HFFc6 (cell line): Measurements from ENCODE around the gene VGF. TPM values are rescaled to one million over a fixed set of nuclear protein-coding genes. Genes with fewer than 3 reads are reported as not detected.
"Not testable (repeated sequence)": the region's sequence is repeated elsewhere in the genome, so short reads cannot be mapped to it uniquely, and the experiment has no call there.

Source experiments
- DNase-seq: peaks from one replicate; pipeline ENCODE4 v3.0.0-alpha.2; 2018
- H3K27ac Mint-ChIP-seq: 2 replicates; pipeline ENCODE4 v1.8.0; 2020; ENCODE audit warnings: mild to moderate bottlenecking, mixed read lengths
- H3K27me3 Mint-ChIP-seq: 2 replicates; pipeline ENCODE4 v1.8.0; 2021; ENCODE audit warnings: mild to moderate bottlenecking, moderate library complexity, mixed read lengths; ENCODE audit not compliant: insufficient read depth
- H3K36me3 Mint-ChIP-seq: 2 replicates; pipeline ENCODE4 v1.8.0; 2021; ENCODE audit warnings: low read depth, mixed read lengths
- H3K4me1 Mint-ChIP-seq: 2 replicates; pipeline ENCODE4 v1.8.0; 2020; ENCODE audit warnings: low read depth, mixed read lengths
- H3K4me3 Mint-ChIP-seq: 2 replicates; pipeline ENCODE4 v1.8.0; 2020; ENCODE audit warnings: mild to moderate bottlenecking, moderate library complexity, mixed read lengths
- H3K9me3 Mint-ChIP-seq: 2 replicates; pipeline ENCODE4 v1.8.0; 2020; ENCODE audit warnings: mild to moderate bottlenecking, mixed read lengths
- CTCF ChIP-seq: fragments of 200-600 bp; sonication (generic); IDR thresholded peaks from 2 replicates; pipeline ENCODE4 v1.5.0; 2021; ENCODE audit warnings: antibody characterized with exemption, mild to moderate bottlenecking
- total RNA-seq, 6 experiments: library from RNA; stranded (reverse); fragmentation: NEBNext Ultra II Directional; extraction: Animal tissue kit (Norgen Biotek cat#: 25700); gene quantifications; 2 replicates in 1 of 6; 3 replicates in 5 of 6; pipeline ENCODE4 v1.2.3, GENCODE V29; 2021

The VGF gene
- total RNA-seq, 6 experiments from 2014 or later, result 0.19 to 0.78 (median 0.35) TPM

GRCh38 chr7:101201695-101202602 is 36.6 kb upstream of the VGF start:
- TF ChIP-seq CTCF, result no peak
- Mint-ChIP-seq H3K9me3 (no peaks in the 10 kb centered on the region), H3K4me1 (no peaks in the 10 kb centered on the region), H3K36me3 (no peaks in the 10 kb centered on the region), H3K27me3 (peaks cover 18% of the 10 kb centered on the region), H3K27ac (no peak overlapping the region), H3K4me3 (no peak overlapping the region)
- DNase-seq, result no peak

GRCh38 chr7:101200862-101201599 is 35.7 kb upstream of the VGF start, which contains the start of gene MOGAT3:
Gene MOGAT3 (minus strand): TSS chr7:101201036. CDS start chr7:101200854, 182 bp downstream.
- H3K4me3 Mint-ChIP-seq, result no peak within 1 kb of the TSS
- DNase-seq, result no peak
- peaks cover 18% of the 10 kb centered on the region for H3K27me3 Mint-ChIP-seq
- TF ChIP-seq CTCF, result no peak
- H3K27ac Mint-ChIP-seq, result no peak within 1 kb of the TSS
- no peaks in the 10 kb centered on the region for H3K36me3 Mint-ChIP-seq
- no peaks in the 10 kb centered on the region for H3K9me3 Mint-ChIP-seq
- no peaks in the 10 kb centered on the region for H3K4me1 Mint-ChIP-seq

- no peaks in the 10 kb centered on the region for H3K36me3 Mint-ChIP-seq
- no peaks in the 10 kb centered on the region for H3K4me1 Mint-ChIP-seq
- no peaks in the 10 kb centered on the region for H3K9me3 Mint-ChIP-seq
- H3K27me3 Mint-ChIP-seq, result peaks cover 23% of the 10 kb centered on the region
- no peak for TF ChIP-seq CTCF
- H3K4me3 Mint-ChIP-seq, result no peak overlapping the region
- H3K27ac Mint-ChIP-seq, result no peak overlapping the region
- no peak for DNase-seq
Observed at GRCh38 chr7:101200504-101200861, 35.1 kb upstream of the VGF start.

- peaks cover 30% of the 10 kb centered on the region for H3K27me3 Mint-ChIP-seq
- not testable (repeated sequence) for H3K4me3 Mint-ChIP-seq, H3K27ac Mint-ChIP-seq, DNase-seq, H3K4me1 Mint-ChIP-seq, H3K36me3 Mint-ChIP-seq, H3K9me3 Mint-ChIP-seq
Observed at GRCh38 chr7:101199522-101199921, 34.2 kb upstream of the VGF start.

GRCh38 chr7:101198476-101198875 is 33.1 kb upstream of the VGF start:
- DNase-seq, result no peak
- TF ChIP-seq CTCF, result no peak
- H3K27ac Mint-ChIP-seq, result no peak overlapping the region
- H3K27me3 Mint-ChIP-seq, result peaks cover 31% of the 10 kb centered on the region
- H3K4me1 Mint-ChIP-seq, result no peaks in the 10 kb centered on the region
- no peaks in the 10 kb centered on the region for H3K36me3 Mint-ChIP-seq
- no peak overlapping the region for H3K4me3 Mint-ChIP-seq
- H3K9me3 Mint-ChIP-seq, result no peaks in the 10 kb centered on the region

GRCh38 chr7:101197991-101198390 is 32.6 kb upstream of the VGF start:
- Mint-ChIP-seq H3K9me3 (no peaks in the 10 kb centered on the region), H3K36me3 (no peaks in the 10 kb centered on the region), H3K4me3 (no peak overlapping the region), H3K4me1 (no peaks in the 10 kb centered on the region), H3K27me3 (peaks cover 33% of the 10 kb centered on the region), H3K27ac (no peak overlapping the region)
- DNase-seq, result no peak
- TF ChIP-seq CTCF, result no peak
